GM19043 (cell line): ENCODE measurements around the gene ALDH1L2.
A peak's percentile ranks its signal among the peaks of the same experiment; 100 is the strongest.
"Not testable (repeated sequence)": the region's sequence is repeated elsewhere in the genome, so short reads cannot be mapped to it uniquely, and the experiment has no call there.

Experiments used
- ATAC-seq: cut with Tn5 transposase; IDR thresholded peaks from one replicate; pipeline ENCODE4 v1.9.1; 2021; ENCODE audit warnings: low read depth; ENCODE audit not compliant: unreplicated experiment

Gene ALDH1L2

GRCh38 chr12:105084251-105085250 lies at the start of gene ALDH1L2:
ALDH1L2 (minus strand) TSS chr12:105084458; CDS start chr12:105084436, 22 bp downstream.
- peak; percentile 90 for ATAC-seq

- no peak for ATAC-seq
Observed at GRCh38 chr12:105120551-105120950, 36.3 kb upstream of the ALDH1L2 start.

GRCh38 chr12:105116969-105117368 lies 32.7 kb upstream of the ALDH1L2 start:
- no peak for ATAC-seq

GRCh38 chr12:105113094-105113493 lies 28.8 kb upstream of the ALDH1L2 start:
- ATAC-seq: no peak

GRCh38 chr12:105110851-105111250 lies 26.6 kb upstream of the ALDH1L2 start:
- ATAC-seq: no peak

GRCh38 chr12:105109465-105110212 lies 25.4 kb upstream of the ALDH1L2 start:
- ATAC-seq: peak; percentile 39

GRCh38 chr12:105107494-105108371 lies 23.5 kb upstream of the ALDH1L2 start, which contains the start of gene WASHC4:
WASHC4 (plus strand) TSS chr12:105107731; CDS start chr12:105107801, 70 bp downstream.
- peak; percentile 77 for ATAC-seq

- ATAC-seq: peak; percentile 7
Observed at GRCh38 chr12:105107171-105107493, 22.9 kb upstream of the ALDH1L2 start.

GRCh38 chr12:105106621-105107020 lies 22.4 kb upstream of the ALDH1L2 start:
- no peak for ATAC-seq

- no peak for ATAC-seq
Observed at GRCh38 chr12:105104762-105105161, 20.5 kb upstream of the ALDH1L2 start.

- ATAC-seq: no peak
Observed at GRCh38 chr12:105102673-105103072, 18.4 kb upstream of the ALDH1L2 start.

GRCh38 chr12:105100998-105101397 lies 16.7 kb upstream of the ALDH1L2 start:
- ATAC-seq: no peak

- ATAC-seq: no peak
Observed at GRCh38 chr12:105100207-105100985, 16.1 kb upstream of the ALDH1L2 start.

GRCh38 chr12:105099356-105099755 lies 15.1 kb upstream of the ALDH1L2 start:
- no peak for ATAC-seq

- ATAC-seq: not testable (repeated sequence)
Observed at GRCh38 chr12:105095338-105095737, 11.1 kb upstream of the ALDH1L2 start.

GRCh38 chr12:105092336-105092735 lies 8.1 kb upstream of the ALDH1L2 start:
- no peak for ATAC-seq

GRCh38 chr12:105091476-105092206 lies 7.4 kb upstream of the ALDH1L2 start:
- ATAC-seq: no peak

- ATAC-seq: no peak
Observed at GRCh38 chr12:105090361-105090760, 6.1 kb upstream of the ALDH1L2 start.

GRCh38 chr12:105089817-105090216 lies 5.6 kb upstream of the ALDH1L2 start:
- no peak for ATAC-seq
